Muscle of leg (tissue), 11 donors: ENCODE data around the gene COX7A2. TPM values are rescaled to one million over a fixed set of nuclear protein-coding genes. Genes with fewer than 3 reads are reported as not detected.
A peak's percentile ranks its signal among the peaks of the same experiment; 100 is the strongest.

Source experiments
- DNase-seq: peaks from one replicate; pipeline ENCODE4 v3.0.0; 2013
- H3K27ac ChIP-seq: one replicate; pipeline ENCODE4 v1.5.1; 2013; ENCODE audit warnings: mild to moderate bottlenecking, low read length, control low read depth
- H3K27me3 ChIP-seq: one replicate; pipeline ENCODE4 v1.6.1; 2013; ENCODE audit warnings: low read length; ENCODE audit not compliant: control insufficient read depth, insufficient read depth
- H3K36me3 ChIP-seq: one replicate; pipeline ENCODE4 v1.6.1; 2013; ENCODE audit warnings: low read length; ENCODE audit not compliant: control insufficient read depth, insufficient read depth
- H3K4me1 ChIP-seq: one replicate; pipeline ENCODE4 v1.6.1; 2013; ENCODE audit warnings: low read length; ENCODE audit not compliant: control insufficient read depth, insufficient read depth
- H3K4me3 ChIP-seq: one replicate; pipeline ENCODE4 v1.5.1; 2013; ENCODE audit warnings: low read length, control low read depth
- H3K9me3 ChIP-seq: replicated peaks from 2 replicates; pipeline ENCODE4 v1.6.1; 2013; ENCODE audit warnings: low read depth, low read length; ENCODE audit not compliant: control insufficient read depth
- WGBS: methylation state at CpG from one replicate; pipeline ENCODE4 v1.1.5; 2013; ENCODE audit warnings: missing lambda C conversion rate; ENCODE audit not compliant: insufficient coverage; 5-methylcytosine and 5-hydroxymethylcytosine counted together
- polyA plus RNA-seq, 8 donors: library from polyadenylated mRNA; unstranded; fragments of 120-200 nt; gene quantifications; one replicate each; pipeline versions ENCODE4 v1.2.1 to v1.2.3, GENCODE V29; 2013; ENCODE audit warnings: inconsistent platforms in 1 of 8, low replicate concordance in 1 of 8; ENCODE audit not compliant: insufficient read length in 8 of 8, insufficient read depth in 1 of 8
- total RNA-seq: library from RNA; stranded (reverse); fragments of 120-200 nt; gene quantifications from one replicate; pipeline ENCODE4 v1.2.4, GENCODE V29; 2013

COX7A2 gene
- total and polyA plus RNA-seq, 9 donors, result 224 to 380 (median 249) TPM

GRCh38 chr6:75272145-75272840, 28.7 kb upstream of the COX7A2 start:
- WGBS, result 95% methylated on average over 4 of the region's 5 CpGs
- Histone ChIP-seq H3K27ac (no peak overlapping the region), H3K4me1 (no peaks in the 10 kb centered on the region), H3K27me3 (no peaks in the 10 kb centered on the region), H3K36me3 (peaks cover 8% of the 10 kb centered on the region), H3K9me3 (no peaks in the 10 kb centered on the region), H3K4me3 (no peak overlapping the region)
- no peak for DNase-seq

- DNase-seq, result no peak
- H3K27ac ChIP-seq, result no peak overlapping the region
- no peak overlapping the region for H3K4me3 ChIP-seq
- H3K36me3 ChIP-seq, result peaks cover 8% of the 10 kb centered on the region
- no peaks in the 10 kb centered on the region for H3K27me3 ChIP-seq
- no peaks in the 10 kb centered on the region for H3K9me3 ChIP-seq
- H3K4me1 ChIP-seq, result no peaks in the 10 kb centered on the region
- WGBS, result 66% methylated on average over 2 of the region's 4 CpGs
These were observed 25.4 kb upstream of the COX7A2 start for GRCh38 chr6:75268988-75269354.

- no peaks in the 10 kb centered on the region for H3K4me1 ChIP-seq
- no peak for DNase-seq
- no peaks in the 10 kb centered on the region for H3K27me3 ChIP-seq
- no peaks in the 10 kb centered on the region for H3K9me3 ChIP-seq
- H3K36me3 ChIP-seq, result peaks cover 10% of the 10 kb centered on the region
- H3K4me3 ChIP-seq, result no peak overlapping the region
- WGBS, result 100% methylated on average over 2 of the region's 5 CpGs
- H3K27ac ChIP-seq, result no peak overlapping the region
These were observed 24.8 kb upstream of the COX7A2 start for GRCh38 chr6:75268121-75268987.

- Histone ChIP-seq H3K36me3 (peaks cover 8% of the 10 kb centered on the region), H3K9me3 (no peaks in the 10 kb centered on the region), H3K27me3 (no peaks in the 10 kb centered on the region), H3K27ac (no peak overlapping the region), H3K4me1 (no peaks in the 10 kb centered on the region), H3K4me3 (no peak overlapping the region)
- no peak for DNase-seq
- WGBS, result no CpG with 5 or more reads among the region's 4 CpGs
These were observed 23.9 kb upstream of the COX7A2 start for GRCh38 chr6:75267461-75267860.

- Histone ChIP-seq H3K9me3 (no peaks in the 10 kb centered on the region), H3K27me3 (no peaks in the 10 kb centered on the region), H3K4me1 (no peaks in the 10 kb centered on the region), H3K36me3 (peaks cover 11% of the 10 kb centered on the region), H3K27ac (no peak overlapping the region), H3K4me3 (no peak overlapping the region)
- no CpG with 5 or more reads among the region's 2 CpGs for WGBS
- peak; percentile 67 for DNase-seq
These were observed 23.2 kb upstream of the COX7A2 start for GRCh38 chr6:75266716-75267291.

- Histone ChIP-seq H3K27ac (no peak overlapping the region), H3K36me3 (peaks cover 11% of the 10 kb centered on the region), H3K27me3 (no peaks in the 10 kb centered on the region), H3K9me3 (no peaks in the 10 kb centered on the region), H3K4me3 (no peak overlapping the region), H3K4me1 (no peaks in the 10 kb centered on the region)
- DNase-seq, result no peak
These were observed 19.8 kb upstream of the COX7A2 start for GRCh38 chr6:75263401-75263750.

GRCh38 chr6:75262716-75263400, 19.3 kb upstream of the COX7A2 start:
- no peaks in the 10 kb centered on the region for H3K9me3 ChIP-seq
- 67% methylated on average over 1 of the region's 4 CpGs for WGBS
- DNase-seq, result no peak
- H3K4me1 ChIP-seq, result no peaks in the 10 kb centered on the region
- H3K36me3 ChIP-seq, result peaks cover 11% of the 10 kb centered on the region
- H3K27ac ChIP-seq, result no peak overlapping the region
- no peaks in the 10 kb centered on the region for H3K27me3 ChIP-seq
- no peak overlapping the region for H3K4me3 ChIP-seq

- DNase-seq, result no peak
- H3K4me3 ChIP-seq, result no peak overlapping the region
- H3K27me3 ChIP-seq, result no peaks in the 10 kb centered on the region
- no peak overlapping the region for H3K27ac ChIP-seq
- peaks cover 13% of the 10 kb centered on the region for H3K36me3 ChIP-seq
- WGBS, result no CpG with 5 or more reads among the region's 1 CpG
- no peaks in the 10 kb centered on the region for H3K9me3 ChIP-seq
- no peaks in the 10 kb centered on the region for H3K4me1 ChIP-seq
These were observed 17.7 kb upstream of the COX7A2 start for GRCh38 chr6:75261299-75261698.

GRCh38 chr6:75257343-75258087, 13.9 kb upstream of the COX7A2 start:
- DNase-seq, result no peak
- no peak overlapping the region for H3K27ac ChIP-seq
- no peaks in the 10 kb centered on the region for H3K27me3 ChIP-seq
- H3K36me3 ChIP-seq, result peaks cover 16% of the 10 kb centered on the region
- no peaks in the 10 kb centered on the region for H3K9me3 ChIP-seq
- no CpG with 5 or more reads among the region's 1 CpG for WGBS
- H3K4me1 ChIP-seq, result no peaks in the 10 kb centered on the region
- H3K4me3 ChIP-seq, result no peak overlapping the region
